T-helper 1 cell treated with Interleukin-12 subunit alpha and Interleukin-12 subunit beta and Interleukin-4 antibody, amounts not matched to agents 30 μg/mL and 1 μg/mL, for 36 hours (primary cell): Measurements from ENCODE around the gene KCNH1.

Source experiments
- H3K27ac Mint-ChIP-seq: one replicate; pipeline ENCODE4 v1.8.0; 2021; ENCODE audit warnings: mild to moderate bottlenecking, mixed read lengths
- H3K27me3 Mint-ChIP-seq: one replicate; pipeline ENCODE4 v1.8.0; 2021; ENCODE audit warnings: low read depth, mixed read lengths
- H3K36me3 Mint-ChIP-seq: one replicate; pipeline ENCODE4 v1.8.0; 2021; ENCODE audit warnings: low read depth, mixed read lengths
- H3K4me1 Mint-ChIP-seq: one replicate; pipeline ENCODE4 v1.8.0; 2021; ENCODE audit warnings: low read depth, mixed read lengths
- H3K4me3 Mint-ChIP-seq: one replicate; pipeline ENCODE4 v1.8.0; 2021; ENCODE audit warnings: mild to moderate bottlenecking, moderate library complexity, mixed read lengths
- H3K9me3 Mint-ChIP-seq: one replicate; pipeline ENCODE4 v1.8.0; 2021; ENCODE audit warnings: mixed read lengths

Gene KCNH1

DNA sequence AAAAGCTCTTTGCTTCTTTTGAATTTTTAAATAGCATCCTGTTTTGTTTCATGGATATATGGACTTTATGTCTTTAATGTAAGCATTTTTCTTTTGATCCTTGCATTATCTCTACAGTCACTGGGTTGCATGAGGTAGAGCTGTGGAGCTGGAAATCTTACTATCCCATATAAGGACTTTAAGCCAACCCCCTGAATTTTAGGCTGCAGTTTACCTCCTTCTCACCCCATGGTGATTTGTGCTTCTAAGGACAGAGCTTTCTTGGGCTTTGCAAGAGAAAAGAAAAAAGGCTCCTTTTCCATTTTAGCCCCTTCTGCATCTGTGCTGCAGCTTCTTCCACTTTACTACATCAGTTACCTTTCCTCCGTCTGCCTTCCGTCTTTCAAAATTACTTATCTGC lies 431.4 kb downstream of the KCNH1 start:
- Mint-ChIP-seq H3K27me3 (peaks cover 4% of the 10 kb centered on the region), H3K4me3 (no peak overlapping the region), H3K9me3 (no peaks in the 10 kb centered on the region), H3K4me1 (no peaks in the 10 kb centered on the region), H3K27ac (no peak overlapping the region), H3K36me3 (no peaks in the 10 kb centered on the region)

DNA sequence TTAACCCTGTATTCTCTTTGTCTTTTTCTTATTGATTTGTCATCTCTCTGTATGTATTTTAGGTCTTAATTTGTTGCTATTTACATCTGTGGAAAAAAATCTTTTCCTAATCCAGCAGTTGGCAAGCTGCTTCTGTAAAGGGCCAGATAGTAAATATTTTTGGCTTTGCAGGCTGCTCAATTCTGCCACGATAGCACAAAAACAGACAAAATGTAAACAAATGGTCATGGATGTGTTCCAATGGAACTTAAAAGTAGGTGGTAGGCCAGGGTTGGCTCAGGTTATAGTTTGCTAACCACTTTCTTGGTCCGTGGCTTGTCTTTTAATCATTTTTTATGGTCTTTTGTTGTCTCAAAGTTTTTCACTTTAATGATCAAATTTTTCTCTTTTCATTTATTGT lies 433.4 kb downstream of the KCNH1 start:
- Mint-ChIP-seq H3K4me1 (no peaks in the 10 kb centered on the region), H3K4me3 (no peak overlapping the region), H3K9me3 (no peaks in the 10 kb centered on the region), H3K27ac (no peak overlapping the region), H3K27me3 (peaks cover 4% of the 10 kb centered on the region), H3K36me3 (no peaks in the 10 kb centered on the region)

DNA sequence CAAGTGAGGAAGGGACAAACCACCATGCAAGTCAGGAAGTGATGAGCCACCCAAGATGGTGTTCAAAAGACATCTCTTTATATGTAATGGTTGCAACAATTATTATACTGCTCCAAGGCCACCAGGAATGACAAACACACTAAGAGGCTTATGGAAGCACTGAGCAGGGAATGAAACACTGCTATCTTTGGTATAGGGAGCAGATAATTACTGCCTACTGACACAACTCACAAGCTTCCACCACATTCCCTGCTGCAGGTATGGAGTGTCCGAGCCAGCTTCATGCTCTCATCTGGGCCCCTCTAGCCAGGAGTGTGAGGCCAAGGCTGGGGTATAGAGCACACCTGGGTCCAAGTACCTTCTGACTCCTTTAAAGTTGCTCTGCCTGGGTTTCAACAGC lies 433.9 kb downstream of the KCNH1 start:
- Mint-ChIP-seq H3K9me3 (no peaks in the 10 kb centered on the region), H3K27ac (no peak overlapping the region), H3K4me3 (no peak overlapping the region), H3K4me1 (no peaks in the 10 kb centered on the region), H3K27me3 (peaks cover 4% of the 10 kb centered on the region), H3K36me3 (no peaks in the 10 kb centered on the region)

DNA sequence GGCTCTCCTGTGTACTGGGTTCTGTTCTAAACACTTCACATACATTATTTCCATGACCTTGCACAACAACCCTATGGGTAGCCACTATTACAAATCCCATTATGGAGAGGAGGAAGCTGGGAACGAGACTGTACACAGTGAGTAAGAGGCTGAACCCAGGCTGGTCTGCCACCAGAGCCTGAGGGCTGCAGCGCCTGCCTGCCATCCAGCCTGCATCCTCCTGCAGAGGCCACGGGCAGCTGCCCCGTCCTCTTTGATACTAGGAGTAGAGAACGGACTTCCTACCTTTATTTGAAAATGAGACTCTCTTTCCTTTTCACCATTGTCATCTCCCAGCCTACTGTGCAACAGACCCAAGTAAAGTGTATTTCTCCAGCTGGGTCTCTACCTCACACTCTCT lies 435.3 kb downstream of the KCNH1 start:
- no peaks in the 10 kb centered on the region for H3K36me3 Mint-ChIP-seq
- no peaks in the 10 kb centered on the region for H3K4me1 Mint-ChIP-seq
- peaks cover 4% of the 10 kb centered on the region for H3K27me3 Mint-ChIP-seq
- H3K4me3 Mint-ChIP-seq = no peak overlapping the region
- no peaks in the 10 kb centered on the region for H3K9me3 Mint-ChIP-seq
- no peak overlapping the region for H3K27ac Mint-ChIP-seq

DNA sequence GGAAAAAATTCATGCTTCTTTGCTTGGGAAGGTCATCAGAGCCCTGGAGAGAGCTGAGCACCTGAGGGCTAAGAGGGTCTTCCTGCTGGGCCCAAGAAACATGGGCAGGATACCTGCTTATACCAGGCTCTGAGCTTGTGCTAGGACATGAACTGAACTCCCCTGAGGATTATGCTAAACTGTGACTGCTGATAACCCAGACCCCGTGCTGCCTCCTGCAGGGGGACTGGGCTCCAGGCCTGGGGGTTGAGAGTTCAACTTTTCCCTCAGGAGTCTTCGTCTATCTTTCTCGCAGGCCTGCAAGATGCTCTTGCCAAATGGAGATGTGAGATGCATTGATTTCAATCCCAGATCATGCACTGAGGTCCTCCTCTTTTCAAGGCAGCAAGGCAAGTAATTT lies 436.8 kb downstream of the KCNH1 start:
- no peaks in the 10 kb centered on the region for H3K36me3 Mint-ChIP-seq
- H3K4me1 Mint-ChIP-seq = peaks cover 5% of the 10 kb centered on the region
- peaks cover 2% of the 10 kb centered on the region for H3K27me3 Mint-ChIP-seq
- no peak overlapping the region for H3K4me3 Mint-ChIP-seq
- no peaks in the 10 kb centered on the region for H3K9me3 Mint-ChIP-seq
- H3K27ac Mint-ChIP-seq = no peak overlapping the region

DNA sequence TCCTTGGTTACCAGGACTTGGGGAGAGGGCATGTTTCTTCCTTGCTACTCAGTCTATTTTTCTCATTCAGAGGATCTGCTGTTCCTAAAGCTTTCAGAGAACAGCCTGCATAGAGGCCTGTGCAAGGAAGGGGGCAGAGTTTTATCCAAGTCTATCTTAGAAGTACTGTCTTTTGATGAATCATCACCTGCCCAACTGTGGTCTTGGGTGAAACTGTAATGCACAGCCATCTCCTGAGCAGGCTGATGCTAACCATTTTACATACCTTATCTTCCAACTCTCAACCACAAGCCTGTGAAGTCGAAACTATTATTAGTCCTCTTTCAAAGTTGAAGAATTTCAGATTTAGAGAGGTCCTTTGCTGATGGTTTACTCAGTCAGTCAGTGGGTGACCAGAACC lies 437.2 kb downstream of the KCNH1 start:
- Mint-ChIP-seq H3K4me1 (peaks cover 5% of the 10 kb centered on the region), H3K27me3 (no peaks in the 10 kb centered on the region), H3K27ac (no peak overlapping the region), H3K36me3 (no peaks in the 10 kb centered on the region), H3K9me3 (no peaks in the 10 kb centered on the region), H3K4me3 (no peak overlapping the region)

DNA sequence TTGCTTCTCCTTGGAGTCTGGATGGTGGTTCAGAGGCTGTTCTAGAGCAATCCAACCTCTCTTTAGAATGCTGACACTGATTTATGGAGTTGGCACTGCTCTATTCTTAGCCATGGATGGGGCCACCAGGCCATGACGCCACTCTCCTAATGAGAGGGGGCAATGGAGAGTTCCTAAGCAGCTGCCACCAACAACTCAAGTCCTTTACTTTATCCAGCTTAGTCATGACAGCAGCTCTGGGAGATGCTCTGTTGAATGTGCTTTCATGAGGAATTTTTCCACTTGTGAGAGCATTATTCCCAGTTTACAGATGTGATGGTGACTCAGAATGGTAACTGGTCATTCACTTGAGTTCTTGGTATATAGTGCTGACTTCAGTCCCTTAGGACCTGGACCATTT lies 438.9 kb downstream of the KCNH1 start:
- Mint-ChIP-seq H3K36me3 (no peaks in the 10 kb centered on the region), H3K4me3 (no peak overlapping the region), H3K4me1 (peaks cover 5% of the 10 kb centered on the region), H3K9me3 (no peaks in the 10 kb centered on the region), H3K27me3 (no peaks in the 10 kb centered on the region), H3K27ac (no peak overlapping the region)

DNA sequence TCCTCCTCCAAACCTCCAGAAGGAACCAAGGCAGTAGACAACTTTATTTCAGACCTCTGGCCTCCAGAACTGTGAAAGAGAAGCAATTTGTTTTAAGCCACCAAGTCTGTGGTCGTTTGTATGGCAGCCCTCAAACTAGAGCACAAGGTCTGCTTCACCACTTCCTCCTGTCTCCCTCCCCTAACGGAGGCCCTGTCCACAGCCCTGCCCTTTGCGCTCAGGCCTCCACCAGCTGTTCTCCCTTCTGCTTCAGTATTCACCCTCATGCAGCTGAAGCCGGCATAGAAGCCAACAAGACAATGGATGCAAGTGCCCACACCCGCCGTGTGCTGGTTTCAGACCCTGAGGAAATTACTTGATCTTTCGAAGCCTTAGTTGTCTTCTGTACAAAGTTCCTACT lies 441.2 kb downstream of the KCNH1 start:
- H3K4me1 Mint-ChIP-seq = peaks cover 10% of the 10 kb centered on the region
- no peaks in the 10 kb centered on the region for H3K27me3 Mint-ChIP-seq
- H3K27ac Mint-ChIP-seq = no peak overlapping the region
- H3K36me3 Mint-ChIP-seq = no peaks in the 10 kb centered on the region
- H3K9me3 Mint-ChIP-seq = no peaks in the 10 kb centered on the region
- no peak overlapping the region for H3K4me3 Mint-ChIP-seq

DNA sequence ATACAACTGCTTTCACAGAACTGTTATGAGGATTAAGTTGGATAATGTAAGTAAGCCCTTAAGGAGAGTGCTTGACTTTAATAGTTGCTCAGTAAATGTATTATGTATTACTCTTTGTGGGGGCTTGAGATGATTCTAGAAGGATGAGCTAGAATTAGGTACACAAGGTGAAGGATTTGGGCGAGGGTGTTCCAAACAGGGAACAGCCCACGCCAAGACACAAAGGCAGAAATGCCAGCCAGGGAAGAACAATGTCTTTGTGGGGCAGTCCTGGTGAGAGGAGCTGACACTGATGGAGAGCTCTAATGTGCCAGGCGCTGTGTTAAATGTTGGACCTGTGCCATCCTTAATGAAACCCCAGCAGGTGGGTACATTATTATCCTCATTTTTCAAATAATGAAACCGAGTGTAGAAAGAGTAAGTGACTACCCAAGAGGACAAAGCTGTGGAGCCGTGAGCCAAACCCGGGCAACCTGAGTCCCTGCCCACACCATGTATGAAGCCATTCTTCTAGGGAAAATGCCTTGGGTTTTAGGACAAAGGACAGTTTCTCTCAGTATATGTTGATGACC lies 442.8 kb downstream of the KCNH1 start:
- H3K27me3 Mint-ChIP-seq = no peaks in the 10 kb centered on the region
- no peaks in the 10 kb centered on the region for H3K36me3 Mint-ChIP-seq
- H3K9me3 Mint-ChIP-seq = no peaks in the 10 kb centered on the region
- H3K4me3 Mint-ChIP-seq = no peak overlapping the region
- H3K4me1 Mint-ChIP-seq = peaks cover 10% of the 10 kb centered on the region
- H3K27ac Mint-ChIP-seq = no peak overlapping the region

DNA sequence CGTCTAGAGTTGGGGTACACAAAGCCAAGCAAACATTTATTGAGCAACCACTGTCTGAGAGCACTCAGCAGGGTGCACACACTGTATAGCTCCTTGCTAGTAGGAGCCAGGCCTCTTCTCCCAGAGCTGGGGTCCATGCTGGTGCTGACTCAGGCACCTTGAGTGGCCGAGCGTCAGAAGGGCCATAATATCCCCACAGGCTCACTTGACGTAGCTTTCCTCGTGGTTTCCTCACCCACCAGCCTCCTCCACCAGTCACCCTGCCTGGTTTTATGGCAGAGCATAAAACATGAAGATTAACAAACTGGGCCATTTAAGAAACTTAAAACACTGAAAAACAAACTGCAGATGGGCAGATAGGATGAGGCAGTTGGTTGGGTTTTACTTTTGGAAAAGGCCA lies 443.7 kb downstream of the KCNH1 start:
- Mint-ChIP-seq H3K4me3 (no peak overlapping the region), H3K27me3 (no peaks in the 10 kb centered on the region), H3K36me3 (no peaks in the 10 kb centered on the region), H3K9me3 (no peaks in the 10 kb centered on the region), H3K4me1 (peaks cover 10% of the 10 kb centered on the region), H3K27ac (no peak overlapping the region)

DNA sequence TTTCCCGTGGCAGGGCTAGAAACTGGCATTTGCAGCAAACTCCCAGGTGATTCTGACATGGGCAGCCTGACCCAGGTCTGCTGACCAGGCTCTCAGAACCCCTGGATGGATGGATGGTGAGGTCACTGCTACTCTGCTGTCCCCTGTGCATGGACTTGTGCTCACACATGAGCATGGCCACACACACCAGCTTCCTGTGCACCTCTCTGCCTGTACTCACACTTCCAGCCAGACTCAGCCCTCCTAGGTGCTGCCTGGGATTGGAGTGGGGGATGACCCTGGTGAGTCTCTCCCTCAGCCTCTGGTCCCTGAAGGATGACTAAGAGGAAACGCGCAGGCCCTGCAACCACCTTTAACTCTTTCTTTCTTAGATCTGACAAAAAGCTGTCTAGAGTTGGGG lies 444.1 kb downstream of the KCNH1 start:
- Mint-ChIP-seq H3K9me3 (no peaks in the 10 kb centered on the region), H3K4me1 (peaks cover 10% of the 10 kb centered on the region), H3K27me3 (no peaks in the 10 kb centered on the region), H3K36me3 (no peaks in the 10 kb centered on the region), H3K27ac (no peak overlapping the region), H3K4me3 (no peak overlapping the region)

DNA sequence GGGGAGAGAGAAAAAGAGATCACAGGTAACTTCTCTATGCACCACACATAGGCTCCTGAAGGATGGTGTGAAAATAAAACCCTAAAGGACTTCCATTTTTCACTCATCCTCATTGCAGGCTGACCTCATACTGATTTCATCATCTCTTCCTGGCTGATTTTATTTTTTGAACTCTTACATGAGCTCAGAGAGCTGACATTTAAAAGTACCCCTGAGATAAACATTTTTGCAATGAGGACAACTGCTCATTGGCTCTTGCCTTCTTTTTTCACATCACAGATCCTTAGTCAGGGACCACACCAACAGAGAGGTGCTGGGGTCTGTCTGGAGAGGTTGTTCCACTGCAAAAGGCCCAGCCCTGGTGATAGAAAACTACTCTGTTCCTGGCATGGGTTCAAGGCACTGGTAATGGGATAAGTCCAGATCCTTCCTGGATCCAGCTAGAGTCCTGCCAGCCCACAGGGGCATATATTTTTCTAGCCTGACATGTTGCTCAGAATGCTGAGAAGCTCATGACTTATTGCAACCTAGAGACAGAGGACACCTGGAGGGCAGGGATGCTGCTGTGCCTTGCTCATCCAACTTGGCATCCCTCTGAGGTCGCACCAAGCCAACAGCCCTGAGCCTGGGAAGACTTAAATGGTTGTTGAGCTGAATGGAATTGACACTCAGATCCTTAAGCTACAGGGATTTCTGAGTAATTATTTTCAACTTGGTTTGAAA lies 445.3 kb downstream of the KCNH1 start:
- H3K9me3 Mint-ChIP-seq = no peaks in the 10 kb centered on the region
- H3K4me1 Mint-ChIP-seq = peaks cover 10% of the 10 kb centered on the region
- H3K27me3 Mint-ChIP-seq = no peaks in the 10 kb centered on the region
- H3K4me3 Mint-ChIP-seq = no peak overlapping the region
- H3K36me3 Mint-ChIP-seq = no peaks in the 10 kb centered on the region
- no peak overlapping the region for H3K27ac Mint-ChIP-seq

DNA sequence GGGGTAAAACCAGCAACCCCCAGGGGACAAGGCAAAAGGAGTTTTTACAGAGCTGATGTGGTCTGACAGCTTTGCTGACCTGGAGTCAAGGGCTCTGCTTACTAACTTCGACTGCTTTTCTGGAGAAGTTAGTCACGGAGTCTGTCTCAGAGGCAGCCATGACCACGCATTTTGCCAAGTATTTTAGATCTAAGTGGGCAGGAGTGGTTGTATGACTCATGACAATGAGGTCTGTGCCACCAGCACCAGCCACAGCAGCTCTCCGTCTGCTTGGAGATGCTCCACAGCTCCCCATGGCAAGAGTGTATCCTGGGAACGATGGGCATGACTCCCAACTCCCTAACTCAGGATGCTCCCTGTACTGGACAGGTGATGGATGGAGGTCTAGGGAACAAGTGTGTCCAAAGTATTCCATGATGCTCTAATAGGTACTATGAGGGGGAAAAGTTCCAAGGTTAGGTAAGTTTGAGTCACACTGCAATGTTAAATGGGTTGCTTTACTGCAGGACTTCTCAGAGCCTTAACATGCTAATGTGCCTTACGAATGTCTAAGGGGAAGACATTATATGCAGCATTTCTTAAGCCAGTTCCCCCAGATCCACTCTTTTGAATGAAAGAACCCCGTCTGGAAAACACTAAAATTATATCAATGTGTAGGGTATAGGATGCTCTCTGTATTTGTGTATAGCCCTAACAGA lies 446.2 kb downstream of the KCNH1 start:
- Mint-ChIP-seq H3K27ac (no peak overlapping the region), H3K4me3 (no peak overlapping the region), H3K36me3 (no peaks in the 10 kb centered on the region), H3K4me1 (peaks cover 5% of the 10 kb centered on the region), H3K9me3 (no peaks in the 10 kb centered on the region), H3K27me3 (no peaks in the 10 kb centered on the region)

DNA sequence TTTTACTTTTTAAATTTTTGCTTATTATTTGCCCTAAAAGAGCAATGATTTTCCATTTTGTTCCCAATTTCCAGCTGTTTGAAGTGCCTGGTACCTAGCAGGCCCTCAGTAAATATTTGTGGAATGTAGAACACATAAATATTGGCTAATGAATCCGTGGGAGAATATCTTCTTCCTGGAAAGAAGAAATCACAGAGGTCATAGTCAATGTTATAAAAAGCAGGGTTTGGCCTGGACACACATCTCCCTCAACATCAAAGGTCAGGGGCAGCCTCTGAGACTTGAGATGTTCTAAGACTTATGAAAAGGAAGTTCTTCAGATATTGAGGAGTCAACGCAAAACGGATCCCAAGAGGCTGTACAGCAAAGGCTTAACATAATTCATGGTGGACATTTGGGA lies 447.1 kb downstream of the KCNH1 start:
- H3K36me3 Mint-ChIP-seq = no peaks in the 10 kb centered on the region
- no peaks in the 10 kb centered on the region for H3K27me3 Mint-ChIP-seq
- no peaks in the 10 kb centered on the region for H3K9me3 Mint-ChIP-seq
- no peak overlapping the region for H3K4me3 Mint-ChIP-seq
- H3K27ac Mint-ChIP-seq = no peak overlapping the region
- H3K4me1 Mint-ChIP-seq = peaks cover 5% of the 10 kb centered on the region

DNA sequence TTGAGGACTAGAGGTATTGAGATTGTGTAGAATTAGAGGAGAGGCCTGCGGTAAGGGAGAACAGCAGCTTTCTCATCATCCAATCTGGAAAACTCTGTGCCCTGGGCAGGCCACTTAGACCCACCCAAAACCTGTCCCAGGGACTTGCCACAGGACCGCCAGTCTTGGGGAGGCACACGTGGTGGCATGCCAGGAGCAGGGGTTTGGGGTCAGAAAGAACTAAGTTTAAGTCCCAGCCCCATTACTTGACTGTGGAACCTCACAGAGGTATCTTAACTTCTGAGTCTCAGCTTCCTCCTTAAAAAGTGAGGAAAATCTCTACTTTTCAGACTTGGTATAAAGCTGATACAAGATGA lies 448.7 kb downstream of the KCNH1 start:
- H3K36me3 Mint-ChIP-seq = no peaks in the 10 kb centered on the region
- no peaks in the 10 kb centered on the region for H3K9me3 Mint-ChIP-seq
- H3K27ac Mint-ChIP-seq = no peak overlapping the region
- H3K27me3 Mint-ChIP-seq = no peaks in the 10 kb centered on the region
- H3K4me1 Mint-ChIP-seq = peaks cover 5% of the 10 kb centered on the region
- H3K4me3 Mint-ChIP-seq = no peak overlapping the region
